HG03565 (cell line): ENCODE results near the gene TRIM10.
"Not testable (repeated sequence)": the region's sequence is repeated elsewhere in the genome, so short reads cannot be mapped to it uniquely, and the experiment has no call there.

Experiments
- ATAC-seq: cut with Tn5 transposase; IDR thresholded peaks from one replicate; pipeline ENCODE4 v1.9.1; 2021; ENCODE audit warnings: mild to moderate bottlenecking, moderate library complexity; ENCODE audit not compliant: unreplicated experiment

Gene TRIM10

DNA sequence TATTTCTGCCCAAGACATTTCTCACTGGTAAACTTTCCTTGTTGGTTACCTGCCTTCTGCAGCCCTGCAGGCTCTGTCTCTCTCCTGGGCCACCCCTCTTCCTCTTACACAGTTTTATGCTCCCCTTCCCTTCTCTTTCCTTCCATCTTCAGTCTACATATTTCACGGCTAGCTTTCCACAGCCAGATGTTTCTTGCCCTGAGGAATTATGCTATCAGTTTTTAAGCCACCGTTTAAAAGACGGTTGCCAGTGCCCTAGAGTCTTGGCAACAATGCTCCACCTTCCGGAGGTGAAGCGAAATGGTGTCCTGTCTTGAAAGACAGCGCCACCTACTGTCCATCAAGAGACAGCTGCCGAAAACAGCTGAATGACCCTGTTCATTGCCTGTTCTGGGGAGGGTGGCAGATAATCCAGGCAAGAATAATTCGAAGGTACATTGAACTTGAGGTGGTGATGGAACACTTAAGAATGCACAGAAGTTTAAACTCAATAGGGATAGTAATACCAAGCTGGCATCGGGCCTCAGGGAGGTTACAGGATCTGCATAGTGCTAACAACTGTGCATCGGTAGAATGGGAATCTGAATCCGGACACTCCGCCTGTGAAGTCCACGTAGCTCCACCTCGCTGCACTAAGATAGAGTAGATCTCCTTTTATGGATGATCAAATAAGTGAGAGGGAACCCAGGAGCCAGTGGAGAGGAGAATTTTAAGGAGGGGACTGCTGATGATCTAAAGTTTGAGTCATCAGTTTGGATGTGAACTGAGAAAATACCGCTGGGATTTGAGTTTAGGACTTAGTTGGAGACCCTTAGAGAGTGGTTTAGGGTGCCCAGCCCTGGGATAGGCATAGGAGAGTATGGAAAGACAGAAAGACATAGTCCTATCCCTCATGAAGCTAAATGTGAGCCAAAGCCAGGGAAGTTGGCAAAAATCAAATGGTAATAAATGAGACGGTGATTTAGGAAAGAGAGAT lies 29.8 kb downstream of the TRIM10 start:
- no peak for ATAC-seq

- ATAC-seq: no peak
Observed at GRCh38 chr6:30130179-30130679, 30.8 kb downstream of the TRIM10 start.

DNA sequence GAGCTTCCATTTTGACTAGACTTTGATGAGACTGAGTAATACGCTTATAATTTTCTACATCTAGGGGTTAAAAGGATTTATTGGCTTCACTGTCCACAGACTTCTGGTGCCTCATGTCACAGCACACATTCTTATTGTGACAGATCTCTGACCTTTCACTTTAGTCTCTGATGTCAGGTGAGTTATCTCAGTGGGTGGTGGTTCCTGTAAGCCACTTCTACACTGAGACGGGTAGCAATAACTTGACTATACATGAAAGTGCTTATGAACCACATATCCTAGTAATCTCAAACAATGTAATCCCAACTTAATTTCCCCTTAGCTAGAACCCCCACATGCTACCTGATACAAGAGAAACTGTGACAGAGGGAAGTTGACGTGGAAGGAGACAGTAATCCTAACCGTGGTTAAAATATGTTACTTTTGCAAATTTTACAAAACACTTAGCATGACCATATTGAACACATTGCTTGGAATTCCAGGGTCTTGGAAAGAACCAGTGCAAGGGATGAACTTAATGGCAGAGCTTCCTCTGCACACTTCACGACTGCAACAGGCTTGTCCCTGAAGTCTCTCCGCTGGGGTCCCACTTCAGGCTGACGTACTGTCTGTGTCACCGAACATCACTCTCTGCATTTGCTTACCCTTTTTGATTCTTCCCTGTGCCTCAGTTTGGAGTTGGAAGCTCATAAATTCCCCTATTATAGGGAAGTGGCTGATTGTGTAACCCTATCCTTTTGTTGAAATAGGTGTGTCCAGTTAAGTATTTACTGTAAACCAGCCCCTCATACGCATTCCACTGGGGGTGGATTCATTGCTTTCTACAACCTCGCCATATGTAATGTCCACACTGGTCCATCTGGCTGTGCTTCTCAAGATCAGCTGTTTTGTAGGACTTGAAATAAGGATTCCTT lies 31.5 kb downstream of the TRIM10 start:
- no peak for ATAC-seq

- no peak for ATAC-seq
Observed at GRCh38 chr6:30127238-30128093, 33.5 kb downstream of the TRIM10 start.

DNA sequence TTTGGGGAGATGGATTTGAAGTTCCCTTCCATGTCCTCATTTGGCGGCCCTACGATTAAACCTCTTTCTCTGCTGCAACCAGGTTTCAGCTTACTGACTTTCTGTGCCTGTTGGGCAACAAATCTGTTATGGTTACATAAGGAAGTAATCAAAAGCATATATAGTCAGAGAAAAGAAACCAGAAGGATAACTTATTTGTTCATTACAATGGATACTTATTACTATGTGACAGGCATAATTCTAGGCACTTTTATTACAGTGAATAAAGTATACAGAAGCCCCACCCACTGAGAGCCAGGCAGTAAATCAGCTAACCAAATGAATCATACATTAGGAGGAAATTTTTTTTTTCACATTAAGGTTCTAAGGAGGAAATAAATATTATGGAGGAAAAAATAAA lies 38.5 kb downstream of the TRIM10 start:
- no peak for ATAC-seq

DNA sequence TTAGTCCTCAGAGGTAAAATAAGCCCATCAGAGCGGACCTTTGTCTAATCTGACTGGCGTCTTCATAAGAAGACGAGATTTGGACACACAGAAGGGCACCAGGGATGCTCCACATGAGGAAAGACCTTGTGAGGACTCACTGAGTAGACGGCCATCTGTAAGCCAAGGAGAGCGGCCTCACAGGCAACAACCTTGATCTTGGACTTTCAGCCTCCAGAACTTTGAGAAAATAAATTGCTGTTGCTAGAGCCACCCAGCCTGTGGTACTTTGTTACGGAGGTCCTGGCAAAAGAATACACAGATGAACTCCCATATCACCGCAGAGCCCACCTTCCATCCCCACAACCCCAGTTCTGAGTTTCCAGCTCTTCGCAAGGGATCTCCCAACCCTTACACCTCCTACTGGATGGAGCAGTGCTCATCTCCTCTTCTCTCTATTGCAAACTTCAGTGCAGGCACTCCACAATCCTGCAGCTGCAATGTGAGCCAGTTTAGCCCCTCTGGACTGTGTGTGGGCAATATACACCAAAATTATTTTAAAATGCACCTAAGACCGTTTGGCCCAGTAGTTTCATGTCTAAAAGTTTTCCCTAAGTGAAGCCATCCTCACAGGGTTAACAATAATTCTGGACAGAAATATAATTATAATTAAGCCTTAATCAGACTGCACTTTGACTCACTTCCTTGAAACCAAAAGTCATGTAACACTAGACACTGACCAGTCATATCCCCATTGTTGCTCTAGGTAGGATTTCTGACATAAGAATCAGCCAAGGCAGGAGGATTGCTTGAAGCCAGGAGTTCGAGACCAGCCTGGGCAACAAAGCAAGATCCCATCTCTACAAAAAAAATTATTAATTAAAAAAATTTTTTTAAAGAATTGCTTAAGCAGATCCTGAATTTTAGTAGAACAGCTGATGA lies 39.3 kb downstream of the TRIM10 start:
- ATAC-seq: no peak

GRCh38 chr6:30118691-30119090 lies 42.3 kb downstream of the TRIM10 start:
- not testable (repeated sequence) for ATAC-seq

DNA sequence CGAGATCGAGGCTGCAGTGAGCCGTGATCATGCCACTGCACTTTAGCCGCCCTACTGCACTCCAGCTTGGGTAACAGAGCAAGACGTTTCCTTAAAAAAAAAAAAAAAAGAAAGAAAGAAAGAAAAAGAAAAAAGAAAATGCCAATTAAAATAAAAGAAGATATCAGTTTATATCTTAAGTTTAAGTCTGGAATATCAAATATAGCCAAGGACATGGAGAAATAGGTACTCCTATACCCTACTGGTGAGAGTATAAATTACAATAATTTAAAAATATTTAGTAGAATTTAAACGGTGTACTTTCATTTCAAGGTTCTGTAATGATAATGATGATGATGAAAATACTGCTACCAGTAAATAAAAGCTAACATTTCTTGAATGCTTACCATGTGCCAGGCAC lies 44.3 kb downstream of the TRIM10 start:
- ATAC-seq: no peak

- ATAC-seq: no peak
Observed at GRCh38 chr6:30113841-30114240, 47.2 kb downstream of the TRIM10 start.

DNA sequence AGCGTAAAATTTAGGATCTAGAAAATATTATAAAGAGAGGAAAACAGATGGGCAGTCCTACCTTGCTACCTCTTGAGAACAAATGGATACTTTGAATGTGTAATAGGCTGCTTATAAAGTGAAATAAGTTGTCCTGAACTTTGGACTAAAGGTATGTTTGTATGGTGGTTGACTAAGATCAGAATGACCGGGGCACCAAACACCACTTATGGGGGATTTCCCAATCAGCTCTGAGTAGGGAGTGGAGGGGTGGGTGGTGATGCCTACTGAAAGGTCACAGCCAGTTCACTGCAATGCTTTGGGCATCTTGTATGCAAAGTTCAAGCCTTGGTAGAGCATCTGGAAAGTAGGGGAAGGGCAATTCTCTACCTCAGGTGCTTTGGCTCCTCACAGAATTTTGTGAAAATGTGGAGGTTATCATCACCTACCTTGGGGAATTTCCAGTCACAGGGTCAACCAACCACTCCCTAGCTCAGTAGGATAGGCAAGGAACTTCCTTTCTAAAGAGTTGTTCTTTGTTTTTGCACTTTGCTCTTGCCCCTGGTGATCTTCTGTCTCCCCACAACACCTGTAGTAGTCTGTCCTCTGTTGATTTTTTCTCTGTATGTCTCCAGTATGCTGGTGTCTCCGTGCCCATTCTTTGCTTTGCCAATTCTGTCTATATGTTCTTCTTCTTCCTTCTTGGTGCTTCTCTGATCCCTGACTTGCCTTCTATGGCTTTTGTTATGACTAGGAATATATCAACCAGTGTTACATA lies 47.8 kb downstream of the TRIM10 start, which contains the start of gene TRIM31:
Gene TRIM31 (minus strand): TSS at position 88 of the 757 bp plus-strand sequence. CDS start 285 bp downstream, outside the sequence.
- no peak for ATAC-seq

- no peak for ATAC-seq
Observed at GRCh38 chr6:30112402-30112994, 48.5 kb downstream of the TRIM10 start.

DNA sequence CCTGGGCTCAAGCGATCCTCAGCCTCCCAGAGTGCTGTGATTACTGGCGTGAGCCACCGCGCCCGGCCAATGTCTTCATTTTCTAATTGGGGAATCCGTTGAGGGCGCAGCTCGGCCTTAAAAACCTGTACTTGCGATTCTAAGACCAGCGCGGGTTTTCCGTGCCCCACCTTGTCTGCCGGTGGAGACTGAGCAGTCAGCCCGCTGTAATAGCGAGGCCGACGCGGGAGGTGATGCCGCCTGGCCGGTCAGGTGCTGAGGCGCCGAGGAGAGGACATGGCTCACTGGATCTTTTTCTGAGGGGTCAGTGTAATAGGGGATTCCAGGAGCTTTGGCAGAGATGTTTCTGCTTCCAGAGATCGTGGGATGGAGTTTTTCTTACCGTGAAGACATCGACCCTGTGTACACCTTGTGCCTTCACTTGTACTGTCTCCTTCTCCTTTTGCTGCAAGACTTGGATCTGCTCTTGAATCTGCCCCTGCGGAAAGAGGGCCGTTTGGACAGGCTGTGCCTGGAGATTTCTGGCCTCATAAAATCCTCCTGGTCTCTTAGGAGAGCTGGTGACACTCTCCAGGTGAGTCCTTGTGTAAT lies 49.6 kb downstream of the TRIM10 start:
- ATAC-seq: no peak

DNA sequence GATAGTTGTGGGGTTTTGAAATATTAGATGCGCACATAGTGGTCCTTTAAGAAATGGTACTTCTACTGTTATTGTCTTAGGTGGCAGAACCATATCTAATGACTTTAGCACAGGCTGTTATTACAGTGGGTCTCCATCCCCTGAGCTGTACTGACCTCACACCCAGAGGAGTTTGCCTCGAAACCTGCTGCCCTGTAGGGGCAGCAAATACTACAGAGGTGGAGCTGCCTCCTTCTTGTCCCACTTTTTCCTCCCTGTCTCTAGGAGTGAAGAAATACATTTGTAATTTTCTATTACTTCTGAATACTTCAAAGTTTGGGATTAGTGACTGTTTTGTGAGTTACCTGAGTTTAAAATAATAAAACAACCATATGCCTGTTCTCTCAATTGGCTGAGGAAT lies 56.4 kb downstream of the TRIM10 start:
- no peak for ATAC-seq

DNA sequence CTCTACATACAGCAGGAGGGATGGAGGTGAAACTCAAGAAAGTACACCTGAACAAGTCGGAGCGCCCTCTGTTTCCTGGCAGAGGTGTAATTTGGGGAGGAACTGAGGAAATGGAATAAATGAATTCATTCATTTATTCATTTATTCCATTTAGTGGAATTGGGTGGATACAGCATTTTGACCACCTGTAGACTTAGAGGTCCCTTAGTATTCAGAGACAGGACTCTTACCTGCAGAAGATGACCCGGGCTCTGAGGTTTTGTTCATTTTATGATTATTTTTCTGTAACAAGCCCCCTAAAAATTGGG lies 57.2 kb downstream of the TRIM10 start:
- no peak for ATAC-seq

- no peak for ATAC-seq
Observed at GRCh38 chr6:30102970-30103871, 57.8 kb downstream of the TRIM10 start.

- no peak for ATAC-seq
Observed at GRCh38 chr6:30102414-30102969, 58.5 kb downstream of the TRIM10 start.
